ENCODE data around the gene TBC1D14. TPM values are rescaled to one million over a fixed set of nuclear protein-coding genes. Genes with fewer than 3 reads are reported as not detected.

Gene TBC1D14
- total RNA-seq (77.7 TPM), polyA plus RNA-seq (ENCODE audit: insufficient read depth, low read depth, low replicate concordance) (44.9 TPM)
- long read RNA-seq, donor 1, full-length matches to known transcripts, result 3 of 9 reads
- long read RNA-seq, donor 1, partial matches to known transcripts, result 6 of 9 reads
- long read RNA-seq, donor 1, other reads (novel, unspliced or antisense), result 0 of 9 reads
- long read RNA-seq, donor 2, full-length matches to known transcripts, result 6 of 11 reads
- long read RNA-seq, donor 2, partial matches to known transcripts, result 5 of 11 reads
- long read RNA-seq, donor 2, other reads (novel, unspliced or antisense), result 0 of 11 reads
- long read RNA-seq, donor 3, full-length matches to known transcripts, result 10 of 52 reads
- long read RNA-seq, donor 3, partial matches to known transcripts, result 42 of 52 reads
- long read RNA-seq, donor 3, other reads (novel, unspliced or antisense), result 0 of 52 reads
- long read RNA-seq, donor 4, full-length matches to known transcripts, result 9 of 9 reads
- long read RNA-seq, donor 4, partial matches to known transcripts, result 0 of 9 reads
- long read RNA-seq, donor 4, other reads (novel, unspliced or antisense), result 0 of 9 reads
- long read RNA-seq, donor 5, result 0 reads
- long read RNA-seq, donor 6, result 0 reads
- long read RNA-seq, donor 7, full-length matches to known transcripts, result 25 of 71 reads
- long read RNA-seq, donor 7, partial matches to known transcripts, result 37 of 71 reads
- long read RNA-seq, donor 7, other reads (novel, unspliced or antisense), result 9 of 71 reads
- long read RNA-seq, donor 8, full-length matches to known transcripts, result 4 of 4 reads
- long read RNA-seq, donor 8, partial matches to known transcripts, result 0 of 4 reads
- long read RNA-seq, donor 8, other reads (novel, unspliced or antisense), result 0 of 4 reads
- long read RNA-seq, donor 9, full-length matches to known transcripts, result 2 of 2 reads
- long read RNA-seq, donor 9, partial matches to known transcripts, result 0 of 2 reads
- long read RNA-seq, donor 9, other reads (novel, unspliced or antisense), result 0 of 2 reads
- long read RNA-seq, donor 10, full-length matches to known transcripts, result 3 of 3 reads
- long read RNA-seq, donor 10, partial matches to known transcripts, result 0 of 3 reads
- long read RNA-seq, donor 10, other reads (novel, unspliced or antisense), result 0 of 3 reads

- FAIRE-seq, result no peak
Observed at GRCh38 chr4:6909113-6909969, at the start of gene TBC1D14. Gene TBC1D14 (plus strand): TSS chr4:6909826. CDS start chr4:6923390, 13,564 bp downstream.

GRCh38 chr4:6868386-6868785, 41.2 kb upstream of the TBC1D14 start:
- H3K27me3 ChIP-seq (ENCODE audit: control insufficient read depth, insufficient read depth, low read length), result no peaks in the 10 kb centered on the region
- H3K4me1 ChIP-seq (ENCODE audit: control insufficient read depth in 2 of 3, insufficient read depth in 2 of 3, low read depth in 1 of 3, low read length in 3 of 3), result no peaks in the 10 kb centered on the region
- H3K4me3 ChIP-seq (ENCODE audit: low read length in 3 of 3), result no peak overlapping the region
- no peak overlapping the region for H3K27ac ChIP-seq (ENCODE audit: low read depth in 2 of 2, low read length in 2 of 2)
- FAIRE-seq (no peak), DNase-seq (no peak)
- peaks cover 2 to 46% (median 31%) of the 10 kb centered on the region in 3 donors for H3K36me3 ChIP-seq (ENCODE audit: control insufficient read depth in 2 of 3, insufficient read depth in 3 of 3, low read length in 3 of 3)
- intact Hi-C loops (cut with DNase I), result loop anchor here (10.0 kb wide), 1 partner anchor 74 kb away; no protein-coding TSS in a partner anchor
- no peak overlapping the region for H3K9ac ChIP-seq (ENCODE audit: low read length in 3 of 3)
- no peaks in the 10 kb centered on the region for H3K9me3 ChIP-seq (ENCODE audit: control insufficient read depth in 2 of 3, insufficient read depth in 1 of 3, low read length in 3 of 3)
- TF ChIP-seq CTCF (IDR thresholded peaks at IDR 0.05; ENCODE audit: borderline replicate concordance, extremely low read depth, insufficient read depth), result no peak

More at GRCh38 chr4:6909113-6909969, at the start of gene TBC1D14:
- intact Hi-C loops (cut with DNase I), result no loop called here
- H3K27ac ChIP-seq (ENCODE audit: low read depth in 2 of 2, low read length in 2 of 2), result peak within 1 kb of the TSS; percentile 93 to 97
- no peak for TF ChIP-seq CTCF (IDR thresholded peaks at IDR 0.05; ENCODE audit: borderline replicate concordance, extremely low read depth, insufficient read depth)
- peaks cover 3 to 31% (median 7%) of the 10 kb centered on the region in 3 donors for H3K4me1 ChIP-seq (ENCODE audit: control insufficient read depth in 2 of 3, insufficient read depth in 2 of 3, low read depth in 1 of 3, low read length in 3 of 3)
- no peaks in the 10 kb centered on the region for H3K36me3 ChIP-seq (ENCODE audit: control insufficient read depth in 2 of 3, insufficient read depth in 3 of 3, low read length in 3 of 3)
- no peaks in the 10 kb centered on the region for H3K9me3 ChIP-seq (ENCODE audit: control insufficient read depth in 2 of 3, insufficient read depth in 1 of 3, low read length in 3 of 3)
- H3K4me3 ChIP-seq (ENCODE audit: low read length in 3 of 3), result peak within 1 kb of the TSS; percentile 73 to 85 (median 79)
- H3K9ac ChIP-seq (ENCODE audit: low read length in 3 of 3), result peak within 1 kb of the TSS; percentile 45 to 86 (median 74)
- H3K27me3 ChIP-seq (ENCODE audit: control insufficient read depth, insufficient read depth, low read length), result no peaks in the 10 kb centered on the region
- DNase-seq, result peak; percentile 91 to 96 (median 95)

- intact Hi-C loops (cut with DNase I), result loop anchor here (5.0 to 10.0 kb wide), 2 partner anchors 75 to 143 kb away; no protein-coding TSS in a partner anchor
- FAIRE-seq, result no peak
- Histone ChIP-seq H3K27me3 (ENCODE audit: control insufficient read depth, insufficient read depth, low read length) (no peaks in the 10 kb centered on the region), H3K4me3 (ENCODE audit: low read length in 3 of 3) (no peak overlapping the region), H3K9ac (ENCODE audit: low read length in 3 of 3) (no peak overlapping the region), H3K36me3 (ENCODE audit: control insufficient read depth in 2 of 3, insufficient read depth in 3 of 3, low read length in 3 of 3) (peaks cover 4 to 55% (median 40%) of the 10 kb centered on the region in 3 donors), H3K9me3 (ENCODE audit: control insufficient read depth in 2 of 3, insufficient read depth in 1 of 3, low read length in 3 of 3) (no peaks in the 10 kb centered on the region), H3K4me1 (ENCODE audit: control insufficient read depth in 2 of 3, insufficient read depth in 2 of 3, low read depth in 1 of 3, low read length in 3 of 3) (no peaks in the 10 kb centered on the region), H3K27ac (ENCODE audit: low read depth in 2 of 2, low read length in 2 of 2) (no peak overlapping the region)
- DNase-seq, result no peak
- no peak for TF ChIP-seq CTCF (IDR thresholded peaks at IDR 0.05; ENCODE audit: borderline replicate concordance, extremely low read depth, insufficient read depth)
Observed at GRCh38 chr4:6869944-6870343, 39.7 kb upstream of the TBC1D14 start.

Data from kidney (tissue), 22 donors.